GM13977 (cell line): ENCODE results near the gene WDR64.
"Not testable (repeated sequence)": the region's sequence is repeated elsewhere in the genome, so short reads cannot be mapped to it uniquely, and the experiment has no call there.

ENCODE experiments used
- DNase-seq: peaks from one replicate; pipeline ENCODE4 v3.0.0; 2012; ENCODE audit warnings: low spot score
- in situ Hi-C: fragments of 300-500 bp; cut with MboI; formaldehyde crosslinking; loops from one replicate; pipeline ENCODE4 v1.12.0; 2022; ENCODE audit warnings: low sequenced_read_pairs, low pct_unique_long_range_greater_than_20kb, mixed read lengths, inconsistent platforms; ENCODE audit not compliant: unreplicated experiment
- TF ChIP-seq, protein P1 (sequence below): IDR thresholded peaks from 2 replicates; pipeline ENCODE4 v1.5.1; 2012; ENCODE audit warnings: mild to moderate bottlenecking, control low read depth; ENCODE audit not compliant: insufficient read depth; ENCODE audit errors: extremely low read depth, missing control alignments

Gene WDR64

DNA sequence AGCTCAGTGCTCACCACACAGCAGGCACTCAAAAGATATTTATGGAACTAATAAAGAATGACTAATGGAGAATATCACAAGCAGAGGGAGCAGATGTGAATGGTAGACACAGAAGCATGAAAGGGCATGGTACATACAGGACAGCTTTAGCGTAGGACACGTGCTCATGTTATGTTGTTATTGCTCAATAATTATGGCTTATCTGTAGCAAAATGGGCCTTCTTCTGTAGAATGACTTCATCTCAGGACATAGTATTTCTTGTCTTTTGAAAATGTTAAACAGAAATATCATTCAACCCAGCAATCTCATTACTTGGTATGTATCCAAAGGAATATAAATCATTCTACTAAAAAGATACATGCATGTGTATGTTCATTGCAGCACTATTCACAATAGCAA is 137.0 kb downstream of the WDR64 start:
- DNase-seq = no peak
- TF ChIP-seq, protein P1, sequence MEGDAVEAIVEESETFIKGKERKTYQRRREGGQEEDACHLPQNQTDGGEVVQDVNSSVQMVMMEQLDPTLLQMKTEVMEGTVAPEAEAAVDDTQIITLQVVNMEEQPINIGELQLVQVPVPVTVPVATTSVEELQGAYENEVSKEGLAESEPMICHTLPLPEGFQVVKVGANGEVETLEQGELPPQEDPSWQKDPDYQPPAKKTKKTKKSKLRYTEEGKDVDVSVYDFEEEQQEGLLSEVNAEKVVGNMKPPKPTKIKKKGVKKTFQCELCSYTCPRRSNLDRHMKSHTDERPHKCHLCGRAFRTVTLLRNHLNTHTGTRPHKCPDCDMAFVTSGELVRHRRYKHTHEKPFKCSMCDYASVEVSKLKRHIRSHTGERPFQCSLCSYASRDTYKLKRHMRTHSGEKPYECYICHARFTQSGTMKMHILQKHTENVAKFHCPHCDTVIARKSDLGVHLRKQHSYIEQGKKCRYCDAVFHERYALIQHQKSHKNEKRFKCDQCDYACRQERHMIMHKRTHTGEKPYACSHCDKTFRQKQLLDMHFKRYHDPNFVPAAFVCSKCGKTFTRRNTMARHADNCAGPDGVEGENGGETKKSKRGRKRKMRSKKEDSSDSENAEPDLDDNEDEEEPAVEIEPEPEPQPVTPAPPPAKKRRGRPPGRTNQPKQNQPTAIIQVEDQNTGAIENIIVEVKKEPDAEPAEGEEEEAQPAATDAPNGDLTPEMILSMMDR = no peak

DNA sequence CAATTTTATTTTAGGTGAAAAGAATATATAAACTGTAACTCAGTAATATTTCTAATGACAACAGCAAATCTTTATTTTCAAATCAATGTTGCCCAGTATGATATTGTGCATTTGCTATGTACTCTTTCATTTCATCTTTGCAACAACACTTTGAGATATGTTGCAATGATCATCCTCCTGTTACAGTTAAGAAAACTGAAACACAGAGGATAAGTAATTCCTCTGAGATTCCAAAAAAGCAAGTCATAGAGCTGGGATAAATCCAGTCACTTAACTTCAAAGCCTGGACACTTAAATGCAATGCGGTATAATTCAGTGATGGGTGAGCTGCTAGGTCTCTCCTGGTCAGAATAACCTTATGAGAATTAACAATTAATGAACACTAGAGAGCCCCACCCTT is 147.3 kb downstream of the WDR64 start:
- TF ChIP-seq, protein P1 = no peak
- in situ Hi-C loops = no loop called here
- DNase-seq = no peak

More for the DNA sequence above, 137.0 kb downstream of the WDR64 start:
- in situ Hi-C loops = no loop called here

DNA sequence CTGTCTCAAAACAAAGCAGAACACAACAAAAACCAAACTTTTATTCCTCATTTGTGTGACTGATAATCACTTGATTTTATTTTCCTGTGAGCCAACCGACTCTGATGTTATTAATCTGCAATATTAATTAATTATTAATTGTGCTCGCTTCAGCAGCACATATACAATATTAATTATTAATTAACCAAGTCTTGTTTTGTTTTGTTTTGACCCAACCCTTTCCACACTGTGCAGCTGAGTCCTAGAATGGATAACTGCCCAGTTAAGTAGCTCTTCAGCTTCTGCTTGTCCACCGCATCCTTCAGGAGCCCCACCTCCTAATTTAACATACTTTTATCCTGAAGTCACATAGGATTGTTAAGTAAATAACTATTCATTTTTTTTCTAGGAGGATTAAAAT is 148.6 kb downstream of the WDR64 start:
- DNase-seq = no peak
- TF ChIP-seq, protein P1 = no peak
- in situ Hi-C loops = no loop called here

DNA sequence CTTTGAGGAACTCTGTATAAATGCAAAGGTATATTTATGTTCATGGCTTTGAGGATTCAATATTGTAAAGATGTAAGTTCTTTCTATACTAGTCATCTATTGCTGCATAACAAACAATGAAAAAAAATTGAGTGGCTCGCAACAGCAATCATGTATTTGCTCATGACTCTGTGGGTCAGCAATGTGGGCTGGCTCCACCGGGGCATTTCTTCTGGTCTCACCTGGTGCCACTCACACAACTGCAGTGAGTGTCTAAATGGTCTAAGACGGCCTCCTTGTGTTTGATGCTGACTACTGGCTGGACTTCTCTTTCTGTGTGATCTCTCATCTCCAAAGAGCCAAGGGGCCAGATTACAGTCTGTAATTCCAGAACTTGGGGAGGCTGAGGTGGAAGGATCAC is 150.8 kb downstream of the WDR64 start:
- in situ Hi-C loops = no loop called here
- TF ChIP-seq, protein P1 = no peak
- DNase-seq = no peak

DNA sequence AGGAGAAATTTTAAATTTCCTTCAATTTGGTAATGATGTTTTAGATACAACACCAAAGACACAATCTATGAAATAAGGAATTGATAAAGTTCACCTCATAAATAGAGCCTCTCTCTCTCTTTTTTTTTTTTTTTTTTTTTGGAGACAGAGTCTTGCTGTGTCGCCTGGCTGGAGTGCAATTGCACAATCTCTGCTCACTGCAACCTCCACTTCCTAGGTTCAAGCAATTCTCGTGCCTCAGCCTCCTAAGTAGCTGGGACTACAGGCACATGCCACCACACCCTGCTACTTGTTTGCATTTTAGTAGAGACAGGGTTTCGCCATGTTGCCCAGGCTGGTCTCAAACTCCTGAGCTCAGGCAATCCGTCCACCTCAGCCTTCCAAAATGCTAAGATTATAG is 152.6 kb downstream of the WDR64 start:
- in situ Hi-C loops, DNase-seq: not testable (repeated sequence)

DNA sequence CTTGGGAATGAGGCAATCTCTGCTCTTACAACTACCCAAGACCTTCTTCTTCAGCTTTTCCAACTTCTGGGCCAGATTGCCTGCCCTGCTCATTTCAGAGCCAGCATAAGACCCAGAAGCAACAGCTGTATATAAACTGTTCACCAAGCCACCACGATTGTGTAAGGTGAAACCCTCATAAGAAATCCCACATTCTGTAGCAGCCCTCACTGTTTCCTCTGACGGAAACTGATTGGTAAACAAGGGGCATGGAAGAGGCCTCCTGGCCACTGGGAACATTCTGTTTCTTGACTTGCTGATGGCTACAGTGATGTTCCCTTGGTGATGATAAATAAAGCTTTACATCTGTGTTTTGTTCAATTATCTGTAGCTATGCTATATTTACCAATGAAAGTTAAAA is 156.2 kb downstream of the WDR64 start:
- in situ Hi-C loops = no loop called here
- DNase-seq = no peak
- TF ChIP-seq, protein P1 = no peak

DNA sequence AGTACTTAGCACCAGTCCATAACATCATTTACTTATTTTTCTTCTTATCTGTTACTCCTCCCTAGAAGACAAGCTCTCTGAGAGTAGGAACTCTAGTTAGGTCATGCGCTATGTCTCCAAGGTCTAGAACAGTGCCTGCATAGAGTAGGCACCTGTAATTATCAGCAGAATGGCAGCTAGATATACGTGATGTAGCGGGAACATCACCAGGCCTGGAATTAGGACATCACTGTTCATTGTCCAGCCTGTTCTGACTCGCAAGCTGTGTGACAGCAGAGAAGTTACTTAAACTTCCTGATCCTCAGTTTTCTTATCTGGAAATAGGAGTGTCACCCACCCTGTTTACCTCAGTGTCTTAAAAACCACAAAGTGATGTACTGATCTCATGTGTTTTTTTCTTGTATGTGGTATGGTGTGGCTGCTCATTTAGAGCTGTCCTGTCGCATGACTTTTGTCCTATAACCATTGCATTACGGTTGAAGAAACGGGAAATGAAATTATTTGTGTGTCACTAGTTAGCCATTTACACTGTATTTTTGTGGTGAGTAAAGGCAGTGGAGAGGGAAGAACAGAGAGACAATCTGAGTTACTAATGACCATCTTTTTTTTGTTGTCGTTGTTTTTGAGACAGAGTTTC is 158.8 kb downstream of the WDR64 start:
- TF ChIP-seq, protein P1 = no peak
- DNase-seq = no peak
- in situ Hi-C loops = no loop called here
